H9 (cell line): ENCODE measurements around the gene KIAA0753. TPM values are rescaled to one million over a fixed set of nuclear protein-coding genes. Genes with fewer than 3 reads are reported as not detected.

Experiments used
- DNase-seq: peaks from one replicate; pipeline ENCODE4 v3.0.0-alpha.2; 2017
- H2AFZ ChIP-seq: one replicate; pipeline ENCODE4 v1.6.1; 2013; ENCODE audit warnings: mild to moderate bottlenecking, low read length, control low read depth, moderate library complexity
- H2AK5ac ChIP-seq: 2 replicates; pipeline ENCODE4 v1.6.1; 2013; ENCODE audit warnings: low read length, control low read depth, mixed read lengths; ENCODE audit not compliant: insufficient read length
- H2BK120ac ChIP-seq: one replicate; pipeline ENCODE4 v1.6.1; 2013; ENCODE audit warnings: low read depth, mild to moderate bottlenecking, low read length, control low read depth, inconsistent platforms; ENCODE audit not compliant: poor library complexity, severe bottlenecking
- H2BK12ac ChIP-seq: 2 replicates; pipeline ENCODE4 v1.6.1; 2013; ENCODE audit warnings: low read length, control low read depth, mixed read lengths, low read depth; ENCODE audit not compliant: insufficient read length
- H2BK15ac ChIP-seq: 2 replicates; pipeline ENCODE4 v1.6.1; 2013; ENCODE audit warnings: low read depth, low read length, control low read depth
- H2BK20ac ChIP-seq: one replicate; pipeline ENCODE4 v1.6.1; 2013; ENCODE audit warnings: low read depth, mild to moderate bottlenecking, low read length, control low read depth, inconsistent platforms; ENCODE audit not compliant: poor library complexity, severe bottlenecking
- H2BK5ac ChIP-seq: 2 replicates; pipeline ENCODE4 v1.6.1; 2013; ENCODE audit warnings: low read length, control low read depth, mixed read lengths; ENCODE audit not compliant: insufficient read length
- H3K14ac ChIP-seq: 2 replicates; pipeline ENCODE4 v1.6.1; 2013; ENCODE audit warnings: low read length, control low read depth; ENCODE audit not compliant: insufficient read depth
- H3K18ac ChIP-seq: 2 replicates; pipeline ENCODE4 v1.6.1; 2013; ENCODE audit warnings: low read depth, mild to moderate bottlenecking, mixed read lengths, low read length, control low read depth; ENCODE audit not compliant: insufficient read length
- H3K23ac ChIP-seq: 2 replicates; pipeline ENCODE4 v1.6.1; 2013; ENCODE audit warnings: low read length, control low read depth, mixed read lengths, low read depth; ENCODE audit not compliant: insufficient read length
- H3K23me2 ChIP-seq: 2 replicates; pipeline ENCODE4 v1.6.1; 2013; ENCODE audit warnings: low read depth, mild to moderate bottlenecking, mixed read lengths, low read length, control low read depth; ENCODE audit not compliant: insufficient read length, poor library complexity, severe bottlenecking
- H3K27ac ChIP-seq: 2 replicates; pipeline ENCODE4 v1.5.1; 2013; ENCODE audit warnings: low read length, control low read depth, mixed read lengths, low read depth; ENCODE audit not compliant: insufficient read length
- H3K27me3 ChIP-seq: 2 replicates; pipeline ENCODE4 v1.6.1; 2013; ENCODE audit warnings: low read length, control low read depth, inconsistent platforms; ENCODE audit not compliant: insufficient read depth
- H3K4ac ChIP-seq: 2 replicates; pipeline ENCODE4 v1.6.1; 2013; ENCODE audit warnings: low read depth, mild to moderate bottlenecking, control low read depth, inconsistent platforms, low read length, moderate library complexity
- H3K4me1 ChIP-seq: 2 replicates; pipeline ENCODE4 v1.6.1; 2013; ENCODE audit warnings: low read length, control low read depth, inconsistent platforms; ENCODE audit not compliant: insufficient read depth
- H3K4me2 ChIP-seq: 2 replicates; pipeline ENCODE4 v1.6.1; 2013; ENCODE audit warnings: low read length, control low read depth, mixed read lengths; ENCODE audit not compliant: insufficient read length, insufficient read depth
- H3K56ac ChIP-seq: 2 replicates; pipeline ENCODE4 v1.6.1; 2013; ENCODE audit warnings: low read depth, mild to moderate bottlenecking, mixed read lengths, low read length, control low read depth; ENCODE audit not compliant: insufficient read length
- H3K79me1 ChIP-seq: 2 replicates; pipeline ENCODE4 v1.6.1; 2013; ENCODE audit warnings: low read depth, mild to moderate bottlenecking, moderate library complexity, low read length, control low read depth, inconsistent platforms; ENCODE audit not compliant: insufficient read depth, poor library complexity, severe bottlenecking
- H3K79me2 ChIP-seq: 2 replicates; pipeline ENCODE4 v1.6.1; 2013; ENCODE audit warnings: low read length, control low read depth, inconsistent platforms; ENCODE audit not compliant: insufficient read depth
- H3K9ac ChIP-seq: 2 replicates; pipeline ENCODE4 v1.6.1; 2013; ENCODE audit warnings: low read length, control low read depth, mixed read lengths; ENCODE audit not compliant: insufficient read length; ENCODE audit errors: extremely low read depth
- H3K9me3 ChIP-seq: one replicate; pipeline ENCODE4 v1.6.1; 2013; ENCODE audit warnings: low read depth, low read length, inconsistent platforms; ENCODE audit not compliant: control insufficient read depth
- H3T11ph ChIP-seq: one replicate; pipeline ENCODE4 v1.6.1; 2013; ENCODE audit warnings: mild to moderate bottlenecking, low read length, control low read depth, inconsistent platforms
- H4K20me1 ChIP-seq: one replicate; pipeline ENCODE4 v1.6.1; 2013; ENCODE audit not compliant: control insufficient read depth, insufficient read length, insufficient read depth
- H4K5ac ChIP-seq: 2 replicates; pipeline ENCODE4 v1.6.1; 2013; ENCODE audit warnings: low read depth, mild to moderate bottlenecking, mixed read lengths, low read length, control low read depth; ENCODE audit not compliant: insufficient read length
- H4K8ac ChIP-seq: replicated peaks from 2 replicates; pipeline ENCODE4 v1.6.1; 2013; ENCODE audit warnings: low read length, control low read depth, mixed read lengths, low read depth; ENCODE audit not compliant: insufficient read length
- H4K91ac ChIP-seq: 2 replicates; pipeline ENCODE4 v1.6.1; 2013; ENCODE audit warnings: low read depth, mild to moderate bottlenecking, moderate library complexity, mixed read lengths, low read length, control low read depth; ENCODE audit not compliant: insufficient read length
- H3K27ac Mint-ChIP-seq, 3 experiments: 2 replicates in 2 of 3; 3 replicates in 1 of 3; pipeline ENCODE4 v1.8.0; 2020 to 2021; ENCODE audit warnings: mixed read lengths in 3 of 3, mild to moderate bottlenecking in 1 of 3, moderate library complexity in 1 of 3
- H3K27me3 Mint-ChIP-seq: 2 replicates; pipeline ENCODE4 v1.8.0; 2021; ENCODE audit warnings: low read depth, mild to moderate bottlenecking, moderate library complexity, mixed read lengths
- H3K36me3 Mint-ChIP-seq, 3 experiments: 2 replicates in 2 of 3; 3 replicates in 1 of 3; pipeline ENCODE4 v1.8.0; 2020 to 2021; ENCODE audit warnings: low read depth in 3 of 3, mixed read lengths in 3 of 3; ENCODE audit not compliant: insufficient read depth in 1 of 3
- H3K4me1 Mint-ChIP-seq, 2 experiments: 2 replicates each; pipeline ENCODE4 v1.8.0; 2020; ENCODE audit warnings: mixed read lengths in 2 of 2
- H3K4me3 Mint-ChIP-seq, 2 experiments: 2 replicates in 1 of 2; 3 replicates in 1 of 2; pipeline ENCODE4 v1.8.0; 2020 to 2021; ENCODE audit warnings: mild to moderate bottlenecking in 2 of 2, mixed read lengths in 2 of 2, moderate library complexity in 1 of 2
- H3K9me3 Mint-ChIP-seq, 2 experiments: 2 replicates in 1 of 2; 3 replicates in 1 of 2; pipeline ENCODE4 v1.8.0; 2020; ENCODE audit warnings: mild to moderate bottlenecking in 2 of 2, mixed read lengths in 2 of 2, moderate library complexity in 1 of 2
- WGBS: extraction: QIAGEN DNeasy Blood & Tissue Kit; methylation state at CpG from one replicate; pipeline ENCODE4 v1.1.7; 2013; ENCODE audit warnings: missing lambda C conversion rate, low lambda C conversion rate, mixed read lengths; ENCODE audit not compliant: insufficient read length; ENCODE audit errors: extremely low coverage; 5-methylcytosine and 5-hydroxymethylcytosine counted together
- total RNA-seq: library from RNA; stranded (reverse); gene quantifications from 2 replicates; pipeline ENCODE4 v1.2.1, GENCODE V29; 2021
- TF ChIP-seq, protein P1 (sequence below): fragments of 200-600 bp; sonication (generic); conservative IDR thresholded peaks from 3 replicates; pipeline ENCODE4 v1.8.0; 2021; ENCODE audit warnings: antibody characterized with exemption, mild to moderate bottlenecking

The KIAA0753 gene
- total RNA-seq, 1 experiment from 2014 or later, result 37.2 TPM

DNA sequence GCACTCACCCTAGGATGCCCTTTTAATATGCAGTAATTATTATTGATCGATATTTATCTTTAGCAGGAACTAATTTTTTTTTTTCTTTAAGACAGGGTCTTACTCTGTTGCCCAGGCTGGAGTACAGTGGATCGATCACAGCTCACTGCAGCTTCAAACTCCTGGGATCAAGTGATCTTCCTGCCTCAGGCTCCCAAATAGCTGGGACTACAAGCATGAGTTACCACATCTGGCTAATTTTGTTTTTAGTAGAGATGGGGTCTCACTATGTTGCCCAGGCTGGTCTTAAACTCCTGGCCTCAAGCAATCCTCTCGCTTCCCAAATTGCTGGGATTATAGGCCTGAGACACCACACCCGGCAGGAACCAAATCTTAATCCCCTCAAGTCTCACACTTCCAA is 29.3 kb downstream of the KIAA0753 start:
- Histone ChIP-seq H3K9me3 (no peaks in the 10 kb centered on the region), H2AK5ac (no peak overlapping the region), H3K4ac (no peak overlapping the region), H2BK5ac (no peak overlapping the region), H4K5ac (no peak overlapping the region), H2BK12ac (no peak overlapping the region), H3K4me1 (no peaks in the 10 kb centered on the region), H3K79me2 (no peaks in the 10 kb centered on the region), H2AFZ (no peak overlapping the region), H3K23ac (no peak overlapping the region), H2BK20ac (no peak overlapping the region), H2BK120ac (no peak overlapping the region), H3K23me2 (no peaks in the 10 kb centered on the region), H3K27ac (no peak overlapping the region), H3T11ph (no peak overlapping the region), H3K79me1 (no peaks in the 10 kb centered on the region), H3K9ac (no peak overlapping the region), H3K4me2 (no peak overlapping the region), H4K91ac (no peak overlapping the region), H4K20me1 (no peaks in the 10 kb centered on the region), H3K56ac (no peak overlapping the region), H3K27me3 (no peaks in the 10 kb centered on the region), H4K8ac (no peak overlapping the region), H3K14ac (no peak overlapping the region), H2BK15ac (no peak overlapping the region), H3K18ac (no peak overlapping the region)
- Mint-ChIP-seq H3K36me3 (peaks cover 6 to 70% (median 51%) of the 10 kb centered on the region in 3 experiments; a peak in 6 of 7 replicates), H3K9me3 (no peaks in the 10 kb centered on the region), H3K4me3 (no peak overlapping the region), H3K4me1 (no peaks in the 10 kb centered on the region), H3K27me3 (no peaks in the 10 kb centered on the region), H3K27ac (no peak overlapping the region)
- whole genome bisulfite sequencing, result no CpG with 5 or more reads among the region's 4 CpGs
- DNase-seq, result no peak
- TF ChIP-seq, protein P1, sequence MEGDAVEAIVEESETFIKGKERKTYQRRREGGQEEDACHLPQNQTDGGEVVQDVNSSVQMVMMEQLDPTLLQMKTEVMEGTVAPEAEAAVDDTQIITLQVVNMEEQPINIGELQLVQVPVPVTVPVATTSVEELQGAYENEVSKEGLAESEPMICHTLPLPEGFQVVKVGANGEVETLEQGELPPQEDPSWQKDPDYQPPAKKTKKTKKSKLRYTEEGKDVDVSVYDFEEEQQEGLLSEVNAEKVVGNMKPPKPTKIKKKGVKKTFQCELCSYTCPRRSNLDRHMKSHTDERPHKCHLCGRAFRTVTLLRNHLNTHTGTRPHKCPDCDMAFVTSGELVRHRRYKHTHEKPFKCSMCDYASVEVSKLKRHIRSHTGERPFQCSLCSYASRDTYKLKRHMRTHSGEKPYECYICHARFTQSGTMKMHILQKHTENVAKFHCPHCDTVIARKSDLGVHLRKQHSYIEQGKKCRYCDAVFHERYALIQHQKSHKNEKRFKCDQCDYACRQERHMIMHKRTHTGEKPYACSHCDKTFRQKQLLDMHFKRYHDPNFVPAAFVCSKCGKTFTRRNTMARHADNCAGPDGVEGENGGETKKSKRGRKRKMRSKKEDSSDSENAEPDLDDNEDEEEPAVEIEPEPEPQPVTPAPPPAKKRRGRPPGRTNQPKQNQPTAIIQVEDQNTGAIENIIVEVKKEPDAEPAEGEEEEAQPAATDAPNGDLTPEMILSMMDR, result no peak
